GM21447 (cell line): ENCODE data around the gene FGF8.
"Not testable (repeated sequence)": the region's sequence is repeated elsewhere in the genome, so short reads cannot be mapped to it uniquely, and the experiment has no call there.

Experiments used
- ATAC-seq: cut with Tn5 transposase; IDR thresholded peaks from one replicate; pipeline ENCODE4 v1.9.1; 2021; ENCODE audit not compliant: unreplicated experiment

The FGF8 gene

GRCh38 chr10:101775273-101776160 lies at the start of gene FGF8:
FGF8 (minus strand) TSS chr10:101776114; CDS start chr10:101775900, 214 bp downstream.
- ATAC-seq = no peak

- ATAC-seq = no peak
Observed at GRCh38 chr10:101824736-101825135, 48.8 kb upstream of the FGF8 start.

- peak; percentile 15 for ATAC-seq
Observed at GRCh38 chr10:101818872-101819633, 43.1 kb upstream of the FGF8 start.

GRCh38 chr10:101818119-101818871 lies 42.4 kb upstream of the FGF8 start, which contains the start of gene OGA:
OGA (minus strand) TSS chr10:101818444; CDS start chr10:101818022, 422 bp downstream.
- ATAC-seq = peak; percentile 82

- no peak for ATAC-seq
Observed at GRCh38 chr10:101817337-101818118, 41.6 kb upstream of the FGF8 start.

GRCh38 chr10:101816913-101817336 lies 41.0 kb upstream of the FGF8 start:
- no peak for ATAC-seq

- no peak for ATAC-seq
Observed at GRCh38 chr10:101816376-101816775, 40.5 kb upstream of the FGF8 start.

- peak; percentile 23 for ATAC-seq
Observed at GRCh38 chr10:101814466-101815071, 38.7 kb upstream of the FGF8 start.

GRCh38 chr10:101812606-101813005 lies 36.7 kb upstream of the FGF8 start:
- no peak for ATAC-seq

GRCh38 chr10:101807158-101807557 lies 31.2 kb upstream of the FGF8 start:
- no peak for ATAC-seq

GRCh38 chr10:101803511-101803910 lies 27.6 kb upstream of the FGF8 start:
- no peak for ATAC-seq

- ATAC-seq = no peak
Observed at GRCh38 chr10:101797403-101798059, 21.6 kb upstream of the FGF8 start.

- no peak for ATAC-seq
Observed at GRCh38 chr10:101793526-101793925, 17.6 kb upstream of the FGF8 start.

GRCh38 chr10:101789686-101790085 lies 13.8 kb upstream of the FGF8 start:
- ATAC-seq = no peak

GRCh38 chr10:101789231-101789630 lies 13.3 kb upstream of the FGF8 start:
- not testable (repeated sequence) for ATAC-seq

- no peak for ATAC-seq
Observed at GRCh38 chr10:101785801-101786200, 9.9 kb upstream of the FGF8 start.

- ATAC-seq = no peak
Observed at GRCh38 chr10:101784558-101784957, 8.6 kb upstream of the FGF8 start.

- no peak for ATAC-seq
Observed at GRCh38 chr10:101783736-101784118, 7.8 kb upstream of the FGF8 start.
